ENCODE measurements around the gene ERP27.

Gene ERP27

GRCh38 chr12:14904854-14905253 is 33.5 kb downstream of the ERP27 start:
- DNase-seq (ENCODE audit: low read depth in 3 of 3, low spot score in 1 of 3), result no peak

GRCh38 chr12:14903386-14904098 is 34.8 kb downstream of the ERP27 start:
- DNase-seq (ENCODE audit: low read depth in 3 of 3, low spot score in 1 of 3), result no peak

GRCh38 chr12:14902465-14902864 is 35.9 kb downstream of the ERP27 start:
- DNase-seq (ENCODE audit: low read depth in 3 of 3, low spot score in 1 of 3), result no peak

GRCh38 chr12:14901228-14901562 is 37.1 kb downstream of the ERP27 start:
- DNase-seq (ENCODE audit: low read depth in 3 of 3, low spot score in 1 of 3), result no peak

DNA sequence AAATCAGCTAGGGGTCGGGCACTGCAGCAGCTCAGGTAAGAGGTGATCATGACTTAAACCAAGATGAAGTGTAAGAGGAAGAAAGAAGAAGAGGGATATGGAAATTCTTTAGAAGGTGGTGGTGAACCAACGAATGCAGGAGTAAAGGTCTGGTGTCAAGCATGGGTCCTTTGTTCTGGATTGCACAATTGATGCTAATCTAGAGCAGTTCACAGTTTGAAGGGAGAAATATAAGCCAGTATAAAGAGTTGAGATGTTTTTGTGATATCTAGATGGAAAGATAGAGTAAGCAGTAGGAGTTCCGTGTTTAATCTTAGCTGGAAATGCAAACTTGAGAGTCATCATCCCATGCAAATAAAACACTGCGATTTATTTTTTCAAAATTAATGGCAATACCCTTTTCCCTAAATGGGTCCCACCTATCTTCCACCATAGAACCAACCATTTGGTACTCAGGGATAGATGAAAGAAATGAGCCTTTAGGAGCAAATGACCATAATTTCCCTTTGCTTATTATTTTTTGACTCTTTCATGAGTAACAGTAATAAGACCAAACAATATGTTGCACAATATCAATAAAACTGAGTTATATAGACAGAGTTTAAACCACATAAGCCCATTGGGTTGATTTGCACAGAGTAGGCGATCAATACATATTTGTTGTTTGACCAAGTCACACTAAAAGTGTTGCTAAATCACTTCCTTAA is 37.7 kb downstream of the ERP27 start:
- DNase-seq (ENCODE audit: low read depth in 3 of 3, low spot score in 1 of 3), result no peak

DNA sequence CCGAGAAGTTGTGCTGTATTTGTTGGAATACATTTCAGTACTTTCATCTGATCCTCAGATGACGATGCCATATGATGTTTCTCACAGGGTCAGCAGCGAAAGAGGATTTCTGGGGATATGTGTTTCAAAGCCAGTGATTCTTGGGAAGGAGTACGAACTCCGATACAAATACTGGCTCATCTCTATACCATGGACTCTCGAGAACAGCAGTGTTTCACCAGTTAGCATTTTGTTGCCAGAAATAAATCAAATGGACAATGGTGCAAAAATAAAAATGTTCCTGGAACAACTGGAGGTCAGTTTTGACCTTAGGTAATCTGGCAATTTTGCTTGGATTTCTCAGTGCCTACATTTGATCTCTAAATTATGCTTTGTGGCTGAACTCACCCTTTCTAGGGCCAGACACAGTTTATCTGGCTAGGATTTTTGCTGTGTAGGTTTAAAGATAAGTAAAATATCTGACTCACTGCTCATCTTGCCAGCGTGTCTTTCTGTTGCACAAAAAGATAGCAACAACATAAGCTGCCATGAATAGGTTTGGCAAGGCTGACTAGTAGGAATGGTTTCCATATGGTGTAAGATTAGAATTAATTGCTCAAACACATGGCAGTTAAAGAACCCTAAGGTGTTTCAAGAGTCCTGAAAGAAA is 41.7 kb downstream of the ERP27 start:
- DNase-seq (ENCODE audit: low read depth in 3 of 3, low spot score in 1 of 3), result no peak

GRCh38 chr12:14893506-14894250 is 44.7 kb downstream of the ERP27 start:
- no peak for DNase-seq (ENCODE audit: low read depth in 3 of 3, low spot score in 1 of 3)

- no peak for DNase-seq (ENCODE audit: low read depth in 3 of 3, low spot score in 1 of 3)
Measured at GRCh38 chr12:14892726-14893505, 45.4 kb downstream of the ERP27 start.

GRCh38 chr12:14890701-14891100 is 47.6 kb downstream of the ERP27 start:
- no peak for DNase-seq (ENCODE audit: low read depth in 3 of 3, low spot score in 1 of 3)

DNA sequence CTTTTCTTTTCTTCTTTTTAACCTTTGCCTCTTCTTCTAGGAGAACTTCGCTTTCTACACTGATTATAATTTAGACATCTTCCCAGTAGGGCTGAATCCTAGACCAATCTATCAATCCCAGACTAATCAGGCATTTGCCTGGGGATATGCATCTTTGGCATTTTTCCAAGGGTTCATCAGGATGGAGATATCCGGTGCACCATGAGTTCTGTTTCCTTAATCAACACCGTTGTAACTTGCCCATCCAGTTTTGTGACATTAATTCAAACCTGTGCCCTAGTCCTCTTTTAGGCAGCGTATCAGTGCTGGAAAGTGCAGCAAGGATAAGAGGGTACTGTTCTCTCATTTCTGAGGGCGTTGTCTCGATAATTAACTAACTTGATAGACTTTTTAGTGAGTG is 52.1 kb downstream of the ERP27 start:
- no peak for DNase-seq (ENCODE audit: low read depth in 3 of 3, low spot score in 1 of 3)

- no peak for DNase-seq (ENCODE audit: low read depth in 3 of 3, low spot score in 1 of 3)
Measured at GRCh38 chr12:14885718-14886221, 52.6 kb downstream of the ERP27 start, which contains the start of gene MGP. TSS of gene MGP (minus strand) at chr12:14885854. CDS start at chr12:14885791, 63 bp downstream.

- DNase-seq (ENCODE audit: low read depth in 3 of 3, low spot score in 1 of 3), result peak; percentile 34 to 67 (median 61)
Measured at GRCh38 chr12:14884458-14884878, 53.9 kb downstream of the ERP27 start.

DNA sequence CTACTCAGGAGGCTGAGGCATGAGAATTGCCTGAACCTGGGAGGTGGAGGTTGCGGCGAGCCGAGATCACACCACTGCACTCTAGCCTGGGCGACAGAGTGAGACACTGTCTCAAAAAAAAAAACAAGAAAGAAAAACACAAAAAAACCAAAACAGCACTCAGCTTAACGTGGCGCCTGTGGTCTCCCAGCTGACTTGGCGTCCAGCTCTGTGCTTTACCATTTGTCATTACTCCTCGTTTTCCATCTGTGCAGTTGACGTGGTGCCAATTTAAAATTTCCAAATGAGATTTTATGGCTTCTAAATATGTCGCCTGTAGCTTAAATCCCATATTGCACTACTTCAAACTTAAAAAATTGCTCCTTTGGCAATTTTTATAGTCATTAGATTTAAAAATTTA is 54.7 kb downstream of the ERP27 start:
- no peak for DNase-seq (ENCODE audit: low read depth in 3 of 3, low spot score in 1 of 3)

DNA sequence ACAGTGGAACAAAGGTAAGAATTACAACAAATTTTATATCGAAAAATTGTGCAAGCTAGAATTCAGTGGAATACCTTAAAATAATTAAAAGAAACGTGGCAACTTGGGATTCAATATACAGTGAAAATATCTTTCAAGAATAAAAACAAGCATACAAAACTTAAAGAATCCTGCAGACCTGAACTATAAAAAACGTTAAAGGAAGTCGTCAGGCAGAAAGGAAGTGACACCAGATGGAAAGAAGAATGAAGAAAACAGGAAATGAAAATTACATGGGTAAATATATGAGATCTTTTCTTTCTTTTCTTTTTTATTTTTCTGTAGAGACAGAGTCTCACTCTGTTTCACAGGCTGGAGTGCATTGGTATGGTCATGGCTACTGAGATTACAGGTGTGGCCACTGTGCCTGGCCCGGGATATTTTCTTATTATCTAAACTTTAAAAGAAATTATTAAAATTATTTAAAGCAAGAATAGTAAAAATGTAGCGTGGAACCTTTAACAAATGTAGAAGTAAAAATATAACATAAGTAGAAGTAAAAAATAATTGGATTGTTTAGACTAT is 57.4 kb downstream of the ERP27 start:
- no peak for DNase-seq (ENCODE audit: low read depth in 3 of 3, low spot score in 1 of 3)

DNA sequence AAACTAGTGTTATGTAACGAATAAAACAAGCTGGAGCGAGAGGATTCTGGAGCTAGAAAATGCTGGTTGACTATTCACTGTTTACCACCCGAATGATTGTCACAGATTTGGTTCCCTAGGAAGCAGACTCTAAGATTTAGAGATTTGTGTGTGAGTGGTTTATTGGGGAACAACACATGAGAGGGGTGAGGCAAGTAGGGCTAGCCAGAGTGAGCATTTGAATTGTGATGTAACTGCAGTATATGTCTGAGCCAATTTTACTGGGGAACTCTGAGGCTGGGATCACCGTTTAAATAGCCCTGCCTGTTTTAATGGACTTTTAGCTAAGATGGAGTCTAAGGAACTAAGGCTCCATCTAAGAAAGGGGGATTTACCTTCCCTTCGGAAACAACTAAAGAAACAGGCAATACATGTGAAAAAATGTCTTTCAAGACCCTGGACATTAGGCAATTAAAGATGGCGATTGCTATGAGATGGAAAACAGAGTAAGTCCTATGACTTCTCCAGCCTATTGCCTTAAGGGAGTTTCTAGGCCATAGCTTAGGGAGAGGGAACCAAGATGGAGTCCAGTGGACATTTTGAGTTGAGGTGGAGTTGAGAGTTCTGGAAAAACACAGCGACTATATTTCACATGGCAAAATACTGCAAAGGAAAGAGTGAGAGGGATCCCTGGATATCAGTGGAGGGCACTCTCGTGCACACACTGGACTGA is 59.0 kb downstream of the ERP27 start:
- no peak for DNase-seq (ENCODE audit: low read depth in 3 of 3, low spot score in 1 of 3)

DNA sequence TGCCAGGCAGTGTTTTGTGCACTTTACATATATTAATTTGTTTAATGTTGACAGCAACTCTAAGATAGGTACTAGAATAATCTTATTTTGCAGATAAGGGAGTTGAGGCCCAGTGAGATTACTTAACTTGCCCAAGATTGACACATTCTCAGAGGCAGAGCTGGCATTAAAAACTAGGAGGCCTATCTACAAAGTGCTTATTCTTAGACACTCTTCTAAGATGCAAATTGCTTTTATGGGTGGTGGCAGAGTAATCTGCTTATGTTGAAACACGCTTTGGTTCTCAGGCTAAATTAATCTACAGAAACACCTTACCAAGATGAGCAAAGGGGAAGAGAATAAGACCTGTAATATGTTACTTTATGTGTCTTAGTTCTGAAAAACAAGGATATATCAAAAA is 59.8 kb downstream of the ERP27 start:
- DNase-seq (ENCODE audit: low read depth in 3 of 3, low spot score in 1 of 3), result no peak

GRCh38 chr12:14876833-14877232 is 61.5 kb downstream of the ERP27 start:
- DNase-seq (ENCODE audit: low read depth in 3 of 3, low spot score in 1 of 3), result no peak

GRCh38 chr12:14874882-14875281 is 63.5 kb downstream of the ERP27 start:
- DNase-seq (ENCODE audit: low read depth in 3 of 3, low spot score in 1 of 3), result no peak

- DNase-seq (ENCODE audit: low read depth in 3 of 3, low spot score in 1 of 3), result no peak
Measured at GRCh38 chr12:14873440-14874185, 64.7 kb downstream of the ERP27 start.

Data from stimulated activated CD4-positive, alpha-beta T cell treated with anti-CD3 and anti-CD28 coated beads, TNF-alpha, amount 100 ng/mL, for 1 hour (primary cell).